Bone marrow (tissue), 2 donors: ENCODE measurements around the gene CLCN5.

Experiments
- DNase-seq, 2 donors: peaks; one replicate each; lab custom pipeline; 2025; lab: John Stamatoyannopoulos, UW

CLCN5 gene

DNA sequence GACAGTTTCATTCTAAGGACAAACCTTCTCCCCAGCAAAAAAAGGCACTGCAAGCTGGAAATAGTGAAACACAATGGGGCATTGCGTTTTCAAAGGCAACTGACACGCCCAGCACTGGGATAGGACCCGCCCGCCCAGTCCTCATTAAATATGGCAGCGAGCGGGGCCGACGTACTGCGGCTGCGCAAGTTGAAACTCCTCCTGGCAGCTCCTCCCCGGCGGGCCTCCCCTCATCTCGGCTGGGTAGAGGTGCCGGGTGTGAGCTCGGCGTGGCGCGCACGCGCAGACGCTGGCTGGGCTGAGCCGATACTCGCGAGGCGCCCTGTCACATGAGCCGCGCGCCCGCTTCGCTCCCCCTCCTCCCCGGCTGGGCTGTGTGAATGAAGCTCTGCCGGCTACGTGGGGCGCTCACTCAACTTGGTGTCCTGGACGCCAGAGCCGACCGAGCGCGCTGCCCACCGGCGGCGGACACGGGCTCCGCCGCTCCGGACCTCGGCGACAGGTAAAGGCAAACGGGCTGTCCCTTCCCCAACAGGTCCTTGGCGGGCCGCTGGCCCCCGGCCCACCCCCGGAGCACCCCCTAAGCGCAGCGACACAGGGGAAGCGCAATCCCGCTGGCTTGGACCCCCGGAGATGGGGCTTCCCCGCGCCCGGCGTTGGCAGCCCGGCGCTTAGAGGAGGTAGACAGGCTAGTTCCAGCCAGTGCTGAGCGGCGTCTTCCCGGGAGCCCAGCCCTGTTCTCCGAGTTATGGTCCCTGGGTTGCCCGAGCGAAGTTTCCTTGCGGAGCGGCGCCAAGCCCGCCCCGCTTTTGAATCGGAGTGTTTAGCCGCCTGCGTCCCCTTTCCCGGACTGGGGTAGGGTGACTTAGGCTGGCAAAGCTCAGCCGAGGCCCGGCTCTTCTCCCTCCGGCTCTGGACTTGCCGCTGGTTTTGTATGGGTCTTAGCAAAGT, at the start of gene CLCN5:
Gene CLCN5 (plus strand): TSS at position 306 of the 951 bp plus-strand sequence. CDS start 2,703 bp downstream, outside the sequence.
- DNase-seq = peak; percentile 47 to 89

DNA sequence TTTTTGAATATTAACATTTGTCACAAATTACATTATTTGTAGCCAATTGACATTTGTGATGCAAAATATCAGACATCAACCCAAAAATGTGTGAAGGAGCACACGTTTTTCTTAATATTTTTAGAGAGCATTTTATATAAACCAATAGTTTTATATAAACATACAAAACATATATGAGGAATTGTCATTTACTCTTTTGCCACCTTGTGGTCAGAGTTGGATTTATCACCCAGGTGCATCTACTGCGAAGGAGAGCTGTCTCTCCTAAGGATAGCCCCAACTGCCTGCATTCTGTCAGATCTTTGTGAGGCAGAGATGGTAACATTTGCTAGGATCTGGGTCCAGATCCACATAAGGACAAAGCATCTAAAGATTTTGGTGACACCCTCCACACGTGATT, 45.6 kb upstream of the CLCN5 start:
- no peak for DNase-seq

DNA sequence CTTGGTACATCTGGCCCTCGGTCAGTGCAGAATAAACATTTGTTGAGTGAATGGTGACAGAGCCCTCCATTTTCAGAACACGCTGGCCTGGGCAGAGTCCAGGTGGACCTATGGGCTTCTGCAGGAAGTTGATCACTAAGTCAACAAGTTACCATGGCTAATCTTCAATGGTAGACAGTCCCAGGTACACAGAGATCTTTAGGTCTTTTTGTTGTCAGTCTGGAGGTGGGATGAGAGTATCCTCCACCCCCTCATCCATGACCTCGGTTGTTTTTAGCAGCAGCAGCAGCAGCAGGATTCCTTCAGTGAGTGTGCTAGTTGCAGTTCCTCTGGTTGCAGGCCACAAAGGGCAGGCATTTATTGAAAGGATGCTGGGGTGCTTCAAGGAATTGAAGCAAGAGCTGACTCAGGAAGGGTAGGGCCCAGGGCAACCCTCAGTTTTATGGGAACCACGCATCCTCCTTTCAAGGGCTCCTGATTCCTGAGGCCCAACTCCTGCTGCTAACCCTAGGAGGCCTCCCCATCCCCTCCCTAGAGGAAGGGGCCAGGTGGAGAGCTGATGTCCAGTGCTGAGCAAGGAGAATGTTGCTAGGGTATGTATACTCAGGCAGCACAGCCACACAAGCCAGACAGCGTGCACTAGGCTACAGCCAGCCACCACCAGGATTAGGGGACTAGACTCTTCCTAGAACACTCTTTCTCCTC, 44.8 kb upstream of the CLCN5 start:
- DNase-seq = no peak

DNA sequence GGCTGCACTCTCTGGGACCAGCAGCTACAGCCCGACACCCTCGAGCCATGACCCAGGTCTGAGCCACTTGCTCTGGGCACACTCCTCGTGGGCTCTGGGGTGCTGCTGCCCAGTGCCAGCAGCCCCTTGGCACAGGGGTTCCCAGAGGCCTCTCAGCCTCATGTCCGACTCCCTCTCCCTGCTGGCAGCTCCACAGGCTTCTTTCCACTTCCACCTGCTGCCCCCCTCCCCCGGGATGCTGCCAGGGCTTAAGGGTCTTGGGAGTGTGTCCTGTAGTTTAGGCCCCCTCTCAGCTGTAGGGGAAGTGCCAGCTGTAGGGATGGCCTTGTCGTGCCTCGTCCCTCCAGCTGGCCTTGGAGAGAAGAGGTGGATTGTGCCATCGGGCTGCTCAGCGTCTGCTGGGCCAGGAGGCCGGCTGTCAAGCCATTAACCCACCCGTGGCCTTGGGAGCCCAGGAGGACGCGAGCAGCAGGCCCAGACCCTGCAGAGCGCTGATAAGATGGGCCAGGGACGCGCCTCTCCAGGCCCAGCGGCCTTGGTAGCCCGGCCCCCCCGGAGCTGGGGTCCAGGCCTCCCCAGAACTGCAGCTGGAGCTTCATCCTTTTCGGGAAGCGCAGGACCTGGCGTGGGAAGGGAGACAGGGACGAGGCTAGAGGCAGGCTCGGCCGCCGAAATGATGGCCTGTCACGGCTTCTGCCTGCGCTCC, 44.1 kb upstream of the CLCN5 start:
- DNase-seq = no peak

DNA sequence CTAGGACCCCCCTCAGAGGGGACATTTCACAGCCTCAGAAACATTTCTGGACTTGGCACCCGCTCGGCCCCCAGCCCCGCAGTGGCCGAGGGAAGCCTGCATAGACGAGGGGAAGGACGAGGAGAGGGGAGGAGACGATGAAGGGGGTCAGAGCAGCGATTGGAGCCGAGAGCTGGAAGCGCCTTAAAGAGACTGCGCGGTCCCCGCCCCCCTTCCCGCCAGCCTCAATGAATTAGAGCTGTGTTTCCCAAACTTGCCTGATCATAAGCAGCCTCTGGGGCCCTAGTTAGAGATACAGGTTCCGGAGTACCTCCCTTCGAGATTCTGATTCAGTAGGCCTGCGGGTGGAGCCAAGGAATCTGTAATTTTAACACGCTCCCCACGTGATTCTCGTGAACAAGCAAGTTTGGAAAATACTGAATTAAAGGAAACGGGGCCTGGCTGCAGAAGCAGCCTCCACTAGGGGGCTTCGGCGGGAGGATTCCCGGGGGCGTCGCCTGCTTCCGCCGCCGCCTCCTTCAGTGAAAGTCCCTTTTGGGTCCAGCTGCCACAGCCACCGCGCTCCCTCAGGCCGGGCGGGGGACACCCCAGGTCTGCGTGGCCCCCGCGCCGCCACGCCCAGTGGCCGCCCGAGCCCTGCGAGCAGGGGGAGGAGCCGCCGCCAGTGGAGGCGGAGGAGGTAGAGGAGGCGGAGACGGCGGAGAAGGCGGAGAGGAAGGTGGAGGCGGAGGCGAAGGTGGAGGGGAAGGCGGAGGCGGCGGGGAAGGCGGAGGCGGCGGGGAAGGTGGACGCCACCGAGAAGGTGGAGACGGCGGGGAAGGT, 43.4 kb upstream of the CLCN5 start, which contains the start of gene USP27X:
Gene USP27X (plus strand): TSS at position 651 of the 822 bp plus-strand sequence. CDS start 824 bp downstream, outside the sequence.
- DNase-seq = peak; percentile 25 to 78

DNA sequence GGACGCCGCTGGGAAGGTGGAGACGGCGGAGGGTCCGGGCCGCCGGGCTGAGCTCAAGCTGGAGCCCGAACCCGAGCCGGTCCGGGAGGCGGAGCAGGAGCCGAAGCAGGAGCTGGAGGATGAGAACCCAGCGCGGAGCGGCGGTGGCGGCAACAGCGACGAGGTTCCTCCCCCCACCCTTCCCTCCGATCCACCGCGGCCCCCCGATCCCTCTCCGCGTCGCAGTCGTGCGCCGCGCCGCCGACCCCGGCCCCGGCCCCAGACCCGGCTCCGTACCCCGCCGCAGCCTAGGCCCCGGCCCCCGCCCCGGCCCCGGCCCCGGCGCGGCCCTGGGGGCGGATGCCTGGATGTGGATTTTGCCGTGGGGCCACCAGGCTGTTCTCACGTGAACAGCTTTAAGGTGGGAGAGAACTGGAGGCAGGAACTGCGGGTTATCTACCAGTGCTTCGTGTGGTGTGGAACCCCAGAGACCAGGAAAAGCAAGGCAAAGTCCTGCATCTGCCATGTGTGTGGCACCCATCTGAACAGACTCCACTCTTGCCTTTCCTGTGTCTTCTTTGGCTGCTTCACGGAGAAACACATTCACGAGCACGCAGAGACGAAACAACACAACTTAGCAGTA, 42.6 kb upstream of the CLCN5 start:
- no peak for DNase-seq

DNA sequence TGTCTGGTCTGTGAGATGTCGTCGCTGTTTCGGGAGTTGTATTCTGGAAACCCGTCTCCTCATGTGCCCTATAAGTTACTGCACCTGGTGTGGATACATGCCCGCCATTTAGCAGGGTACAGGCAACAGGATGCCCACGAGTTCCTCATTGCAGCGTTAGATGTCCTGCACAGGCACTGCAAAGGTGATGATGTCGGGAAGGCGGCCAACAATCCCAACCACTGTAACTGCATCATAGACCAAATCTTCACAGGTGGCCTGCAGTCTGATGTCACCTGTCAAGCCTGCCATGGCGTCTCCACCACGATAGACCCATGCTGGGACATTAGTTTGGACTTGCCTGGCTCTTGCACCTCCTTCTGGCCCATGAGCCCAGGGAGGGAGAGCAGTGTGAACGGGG, 41.7 kb upstream of the CLCN5 start:
- DNase-seq = no peak

DNA sequence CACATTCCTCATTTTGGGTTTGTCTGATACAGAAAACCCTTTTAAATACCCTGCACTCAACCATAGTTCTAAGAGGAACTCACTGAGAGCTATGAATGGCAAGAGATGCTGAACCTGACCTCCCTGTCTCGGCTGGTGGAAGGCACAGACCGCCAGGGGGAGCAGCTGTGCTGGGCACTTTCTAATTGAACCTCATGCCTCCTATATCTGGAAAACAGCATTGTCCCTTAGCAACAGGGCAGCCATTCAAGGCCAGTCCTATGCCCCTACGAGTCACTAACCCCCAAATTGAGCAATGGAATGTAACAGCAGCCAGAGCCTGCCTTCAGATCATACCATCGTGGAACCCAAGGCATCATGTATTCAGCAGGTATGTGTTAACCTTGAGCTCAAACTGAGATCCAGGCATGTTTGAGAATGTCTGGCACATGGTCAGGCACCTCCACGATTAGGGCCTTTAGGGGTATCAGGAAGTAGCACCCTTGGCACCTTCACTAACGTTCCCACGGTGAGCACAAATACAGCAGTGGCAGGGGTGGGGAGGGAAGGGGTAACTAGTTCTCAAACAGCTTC, 38.0 kb upstream of the CLCN5 start:
- DNase-seq = peak; percentile 4 to 45

DNA sequence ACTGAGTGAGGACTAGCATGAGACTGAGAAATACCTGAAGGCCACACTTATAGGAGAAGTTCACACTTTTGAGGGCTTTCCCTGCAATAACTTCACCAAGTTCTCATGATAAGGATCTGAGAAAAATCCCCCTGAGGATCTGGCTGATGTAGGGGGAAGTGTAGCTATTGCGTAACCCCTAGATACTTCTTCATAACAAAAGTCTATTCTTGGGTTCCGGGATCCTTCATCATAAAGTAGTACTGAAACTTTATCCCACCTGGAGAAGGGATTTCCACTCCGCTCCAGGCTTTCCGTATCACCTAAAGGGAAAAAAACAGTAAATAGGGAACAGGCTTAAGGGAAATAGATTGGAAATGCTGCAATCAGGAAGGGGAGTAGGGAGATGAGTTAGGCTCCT, 29.9 kb upstream of the CLCN5 start:
- peak in 1 of 2 donors; percentile 27 for DNase-seq

DNA sequence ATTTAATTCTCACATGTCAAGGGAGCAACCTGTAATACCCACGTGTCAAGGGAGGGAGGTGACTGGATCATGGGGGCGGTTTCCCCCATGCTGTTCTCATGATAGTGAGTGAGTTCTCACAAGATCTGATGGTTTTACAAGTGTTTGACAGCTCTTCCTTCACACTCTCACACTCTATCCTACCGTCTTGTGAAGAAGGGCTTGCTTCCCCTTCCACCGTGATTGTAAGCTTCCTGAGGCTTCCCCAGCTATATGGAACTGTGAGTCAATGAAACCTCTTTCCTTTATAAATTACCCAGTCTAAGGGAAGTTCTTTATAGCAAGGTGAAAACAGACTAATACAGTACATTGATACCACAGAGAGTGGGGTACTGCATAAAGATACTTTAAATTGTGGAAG, 25.4 kb upstream of the CLCN5 start:
- no peak for DNase-seq

DNA sequence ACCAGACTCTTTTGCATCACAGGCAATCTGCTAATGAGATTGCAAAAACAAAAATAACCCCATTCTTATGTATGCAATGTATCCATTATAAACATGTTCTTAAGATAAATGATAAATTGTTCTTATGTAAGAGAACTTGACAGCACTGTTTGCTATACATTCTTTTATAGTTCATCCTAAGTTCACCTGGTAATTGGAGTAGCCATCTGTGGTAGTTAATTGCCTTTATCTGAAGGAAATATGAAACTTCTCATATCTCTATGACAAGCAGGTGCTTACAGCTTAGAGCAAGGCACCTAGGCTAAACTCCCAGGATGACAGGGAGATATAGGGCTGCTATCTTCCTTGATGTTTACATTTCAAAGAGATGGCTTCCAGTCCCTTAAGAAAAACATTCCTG, 21.3 kb upstream of the CLCN5 start:
- no peak for DNase-seq

DNA sequence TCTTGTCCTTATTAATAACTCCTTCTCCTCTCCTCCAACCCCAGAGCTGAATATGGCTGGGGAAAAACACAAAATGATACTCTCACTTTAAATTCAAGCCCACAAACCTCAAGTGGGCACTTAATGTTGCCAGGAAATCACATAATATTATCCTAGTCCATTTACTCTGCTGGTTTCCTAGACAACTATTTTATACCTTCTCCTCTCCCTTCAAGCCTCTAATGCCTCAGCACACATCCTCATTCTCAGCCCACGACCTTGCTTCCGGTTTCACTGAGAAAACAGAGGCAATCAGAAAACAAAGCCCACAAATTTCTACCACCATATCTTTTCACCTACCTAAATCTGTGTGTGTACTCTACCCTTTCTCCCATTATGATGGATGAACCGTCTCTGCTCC, 12.1 kb upstream of the CLCN5 start:
- DNase-seq = no peak

DNA sequence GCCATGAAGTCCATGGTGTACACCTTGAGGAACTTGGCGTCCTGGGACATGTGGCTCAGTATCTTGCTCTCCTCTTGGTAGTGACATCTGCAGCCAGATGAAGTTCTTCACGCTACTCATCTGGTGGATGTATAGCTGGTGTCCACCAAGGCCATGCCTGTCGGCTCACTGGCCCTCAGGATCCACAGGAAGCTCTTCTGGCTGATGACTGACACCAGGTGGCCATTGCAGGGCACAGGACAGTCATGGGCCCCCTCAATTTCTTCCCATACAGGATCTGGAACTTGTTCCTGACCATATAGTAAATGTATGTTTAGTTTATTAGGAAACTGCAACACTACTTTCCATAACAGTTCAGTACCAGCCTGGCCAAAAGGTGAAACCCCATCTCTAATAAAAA, 10.3 kb upstream of the CLCN5 start:
- DNase-seq = no peak

DNA sequence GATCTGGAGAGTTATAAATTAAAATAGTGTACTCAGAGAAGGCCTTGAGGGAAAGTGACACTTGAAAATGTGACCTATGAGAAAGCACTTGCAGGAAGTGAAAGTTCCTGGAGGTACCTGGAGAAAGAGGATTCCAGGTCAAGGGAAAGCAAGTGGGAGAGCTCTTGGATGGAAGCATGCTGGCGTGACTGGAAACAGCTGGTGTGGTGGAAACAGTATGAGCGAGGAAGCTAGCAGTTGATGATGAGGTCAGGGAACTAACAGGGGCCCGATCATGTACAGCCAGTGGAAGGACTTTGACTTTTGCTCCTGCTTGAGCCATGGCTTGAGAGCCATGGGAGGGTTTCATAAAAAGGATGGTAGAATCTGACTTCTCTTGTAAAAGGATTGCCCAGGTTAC, 9.5 kb upstream of the CLCN5 start:
- DNase-seq = no peak

DNA sequence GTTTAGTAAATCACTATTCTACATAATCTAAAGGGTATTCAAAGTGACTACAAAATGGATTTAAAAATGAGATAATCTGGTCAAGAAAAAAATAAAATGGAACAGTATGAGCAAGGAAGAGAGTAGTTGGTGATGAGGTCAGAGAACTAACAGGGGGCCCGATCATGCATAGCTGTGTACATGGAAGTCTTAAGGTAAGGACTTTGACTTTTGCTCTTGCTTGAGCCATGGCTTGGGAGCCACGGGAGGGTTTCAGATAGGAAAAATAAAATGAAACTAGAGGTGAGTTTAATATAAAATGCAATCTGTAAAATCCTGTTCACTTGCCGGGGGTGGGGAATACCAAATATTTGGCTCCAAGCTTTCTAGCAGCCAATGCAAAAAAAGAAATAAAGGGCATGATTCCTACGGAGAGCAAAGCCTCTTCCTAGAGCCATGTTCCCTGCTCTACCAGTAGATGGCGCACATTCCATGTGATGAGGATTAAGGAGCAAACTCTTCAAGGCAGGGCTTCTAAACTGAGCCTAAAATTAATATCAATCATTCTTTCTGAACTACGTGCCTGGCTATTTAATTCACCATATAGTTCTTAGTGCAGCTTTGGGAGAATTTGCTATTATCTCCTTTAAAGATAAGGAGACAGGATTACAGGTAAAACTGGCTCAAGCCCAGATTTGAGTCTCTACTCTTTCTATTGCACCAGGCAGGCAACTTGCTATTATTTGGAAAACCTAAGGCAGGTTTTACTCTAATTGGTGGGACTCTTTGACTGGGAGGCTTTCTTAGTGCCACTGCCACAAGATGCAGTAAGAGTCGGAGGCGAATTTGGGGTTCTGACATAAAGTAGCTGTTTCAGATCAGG, 6.8 kb upstream of the CLCN5 start:
- peak in 1 of 2 donors; percentile 31 for DNase-seq

DNA sequence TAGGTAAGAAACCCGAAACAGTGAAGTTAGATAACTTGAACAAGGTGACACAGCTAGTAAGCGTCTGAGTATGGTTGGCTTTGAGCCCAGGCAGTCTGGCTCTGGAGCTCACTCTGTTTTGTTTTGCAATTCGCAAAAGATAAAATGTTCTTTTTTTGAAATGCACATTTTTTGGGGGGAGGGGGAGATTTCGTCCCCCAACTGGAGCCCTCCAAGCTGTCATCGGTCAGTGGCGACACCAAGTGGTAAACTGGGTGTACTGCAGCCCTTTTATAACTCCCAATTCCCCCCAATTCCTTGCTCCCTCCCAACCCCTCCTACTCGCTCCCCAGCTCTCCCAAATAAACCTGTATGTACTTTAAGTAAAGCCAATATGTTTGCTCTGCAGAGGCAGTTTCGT, 2.8 kb upstream of the CLCN5 start:
- DNase-seq = no peak

DNA sequence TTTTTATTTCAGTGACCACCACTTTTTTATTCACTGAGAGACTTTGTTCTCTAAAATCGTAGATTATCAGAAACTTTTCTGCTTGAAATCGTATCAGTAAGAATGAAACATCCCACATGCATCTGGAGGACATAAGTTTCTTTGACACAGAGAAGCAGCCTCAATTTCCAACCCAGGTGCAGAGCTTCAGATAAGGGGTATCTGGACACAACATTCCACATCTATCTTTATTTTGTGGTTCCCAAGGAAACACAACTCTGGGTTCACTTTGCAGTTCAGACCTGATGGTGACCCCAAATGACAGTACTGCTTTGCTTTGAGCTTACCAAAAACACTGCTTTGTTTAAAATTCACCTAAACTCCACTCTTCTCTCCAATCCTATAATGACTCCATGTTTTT, 1.3 kb upstream of the CLCN5 start:
- DNase-seq = no peak

DNA sequence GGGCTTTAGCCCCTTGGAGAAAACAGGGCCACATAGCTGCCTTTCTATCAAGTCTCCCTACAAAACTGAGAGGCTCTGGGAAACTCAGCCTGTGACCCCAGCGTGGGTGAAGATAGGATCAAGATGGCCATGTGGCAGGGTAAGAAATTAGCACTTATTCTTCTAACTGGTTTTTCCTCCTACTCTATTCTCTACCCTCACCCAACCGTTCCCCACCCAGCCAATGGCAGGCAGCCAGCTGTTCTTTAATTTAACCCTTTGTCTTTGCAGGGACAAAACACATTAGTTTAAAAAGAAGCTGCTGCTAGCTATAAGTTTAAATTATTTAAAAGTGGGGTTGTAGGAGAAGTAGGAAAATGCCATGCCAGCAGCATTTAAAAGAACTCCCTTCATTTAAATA, 2.8 kb downstream of the CLCN5 start:
- DNase-seq = no peak

DNA sequence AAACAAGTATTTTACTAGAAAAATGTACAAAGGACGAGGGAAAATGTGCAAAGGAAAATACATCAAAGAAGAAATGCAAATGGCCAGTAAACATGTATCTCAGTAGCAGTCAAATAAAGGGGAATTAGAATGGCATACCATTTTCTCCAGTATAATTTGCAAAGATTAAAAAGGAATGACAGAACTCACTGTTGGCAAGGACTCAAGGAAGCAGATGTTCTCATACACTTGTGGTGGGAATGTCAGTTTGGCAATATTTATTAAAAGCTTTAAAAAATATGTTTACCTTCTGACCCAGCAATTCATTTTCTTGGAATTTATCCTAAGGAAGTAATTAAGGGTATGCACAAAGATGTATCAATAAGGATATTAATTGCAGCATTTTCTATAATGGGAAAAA, 7.6 kb downstream of the CLCN5 start:
- DNase-seq = no peak

DNA sequence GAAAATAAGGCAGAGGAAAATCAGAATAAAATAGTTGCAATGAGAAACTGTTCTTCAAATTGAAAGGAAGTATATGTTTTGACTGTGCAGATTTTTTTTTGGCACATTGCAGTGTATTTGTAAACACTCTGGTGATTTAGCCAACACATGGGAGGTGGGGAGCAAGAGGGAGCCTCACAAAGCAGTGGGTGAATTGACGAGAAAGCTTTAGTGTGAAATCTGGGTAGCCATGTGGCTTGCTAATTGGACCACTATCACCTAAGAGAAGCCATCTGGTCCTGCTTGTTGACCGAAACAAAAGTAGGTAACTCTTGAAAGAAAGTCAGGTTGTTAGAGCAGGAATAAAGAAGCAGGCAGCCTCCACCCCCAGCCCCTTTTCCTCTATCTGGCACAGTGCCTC, 10.4 kb downstream of the CLCN5 start:
- DNase-seq = no peak
